ENCODE results near the gene EHMT1.
"Not testable (repeated sequence)": the region's sequence is repeated elsewhere in the genome, so short reads cannot be mapped to it uniquely, and the experiment has no call there.

EHMT1 gene

DNA sequence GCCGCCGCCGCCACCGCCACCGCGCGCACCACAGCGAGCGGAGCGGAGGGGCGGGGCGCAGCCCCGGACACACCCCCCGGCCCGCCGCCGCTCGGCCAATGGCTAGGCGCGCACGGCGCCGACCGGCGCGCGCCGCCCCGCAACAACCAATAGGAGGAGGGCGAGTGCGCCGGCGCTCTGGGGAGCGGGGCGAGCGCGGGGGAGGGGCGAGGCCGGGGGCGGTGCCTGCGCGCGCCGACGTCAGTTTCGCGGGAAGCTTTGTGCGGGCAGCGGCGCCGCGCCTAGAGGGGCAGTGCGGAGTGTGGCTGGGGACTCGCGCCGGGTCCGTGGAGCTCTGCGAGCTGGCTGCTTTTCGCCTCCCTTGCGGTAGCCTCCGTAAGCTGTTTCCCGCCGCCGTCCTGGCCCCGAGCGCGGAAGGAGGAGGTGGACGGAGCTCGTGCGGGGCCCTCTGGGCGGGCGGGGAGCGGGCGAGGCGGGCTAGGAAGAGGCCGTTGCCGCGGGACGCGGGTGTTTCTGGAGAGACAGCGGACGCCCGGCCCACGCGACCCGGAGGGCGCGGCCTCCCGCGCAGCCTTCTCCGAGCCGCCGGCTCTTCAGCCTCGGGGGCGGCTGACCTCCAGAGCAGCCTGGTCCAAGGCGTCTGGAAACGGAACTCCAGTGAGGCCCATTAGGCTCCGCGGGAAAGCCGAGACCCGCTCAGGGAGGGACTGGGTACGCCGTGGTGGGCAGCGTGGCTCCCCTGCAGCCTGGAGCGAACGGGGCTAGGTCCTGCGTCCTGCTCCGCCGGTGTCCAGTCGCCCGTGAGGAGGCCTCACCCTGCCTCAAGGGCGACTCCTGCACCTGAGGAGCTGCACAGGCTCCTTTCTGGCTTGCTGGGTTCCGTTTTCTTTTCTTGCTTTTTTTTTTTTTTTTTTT, 28.1 kb upstream of the EHMT1 start, which contains the start of gene ZMYND19:
Gene ZMYND19, minus strand, starts transcription at position 44 of the 915 bp plus-strand sequence. CDS start 249 bp downstream, outside the sequence.
- peak; percentile 75 to 78 for DNase-seq (ENCODE audit: low read depth in 2 of 2)

- no peak for DNase-seq (ENCODE audit: low read depth in 2 of 2)
Observed at GRCh38 chr9:137592767-137593166, 26.0 kb upstream of the EHMT1 start.

DNA sequence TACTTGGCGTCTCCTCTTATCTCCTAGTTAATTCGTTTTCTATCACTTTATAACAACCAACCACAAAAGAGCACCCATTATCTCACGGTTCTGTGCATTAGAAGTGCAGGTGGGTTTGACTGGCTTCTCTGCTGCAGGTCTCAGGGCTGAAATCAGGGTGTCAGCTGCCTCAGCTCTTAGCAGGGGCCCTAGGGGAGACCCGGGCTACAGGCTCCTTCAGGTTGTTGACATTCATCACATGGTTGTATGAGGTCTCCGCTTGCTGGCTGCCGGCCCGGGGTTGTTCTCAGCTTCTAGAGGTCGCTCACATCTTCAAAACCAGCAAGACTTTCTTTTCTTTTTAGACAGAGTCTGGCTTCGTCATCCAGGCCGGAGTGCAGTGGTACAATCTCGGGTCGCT, 25.6 kb upstream of the EHMT1 start:
- no peak for DNase-seq (ENCODE audit: low read depth in 2 of 2)

GRCh38 chr9:137596577-137596976, 22.2 kb upstream of the EHMT1 start:
- DNase-seq (ENCODE audit: low read depth in 2 of 2): not testable (repeated sequence)

GRCh38 chr9:137598943-137599342, 19.9 kb upstream of the EHMT1 start:
- DNase-seq (ENCODE audit: low read depth in 2 of 2): no peak

DNA sequence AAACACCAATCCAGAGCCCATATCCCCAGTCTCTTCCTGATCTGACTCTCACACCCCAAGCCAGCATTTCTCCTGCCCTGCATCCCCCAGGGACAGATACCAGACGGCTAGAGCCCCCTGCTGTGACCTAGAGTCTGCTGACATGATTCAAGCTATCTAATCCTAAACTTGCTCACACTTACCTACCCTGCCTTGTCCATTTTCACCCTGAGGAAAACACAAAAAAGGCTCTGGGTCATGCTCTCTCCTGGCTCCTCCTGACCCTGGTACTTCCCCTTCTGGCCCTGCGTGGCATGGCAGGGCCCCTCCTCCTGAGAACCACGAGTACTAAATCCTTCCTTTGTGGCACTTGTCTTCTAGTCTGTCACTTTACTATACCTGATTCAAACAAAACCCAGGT, 16.1 kb upstream of the EHMT1 start:
- no peak for DNase-seq (ENCODE audit: low read depth in 2 of 2)

- no peak for DNase-seq (ENCODE audit: low read depth in 2 of 2)
Observed at GRCh38 chr9:137603879-137604278, 14.9 kb upstream of the EHMT1 start.

- DNase-seq (ENCODE audit: low read depth in 2 of 2): no peak
Observed at GRCh38 chr9:137604345-137605086, 14.3 kb upstream of the EHMT1 start.

- peak; percentile 85 to 92 for DNase-seq (ENCODE audit: low read depth in 2 of 2)
Observed at GRCh38 chr9:137605121-137606004, 13.4 kb upstream of the EHMT1 start, which contains the start of gene ARRDC1. TSS of gene ARRDC1 (plus strand) at chr9:137605686. CDS start at chr9:137605718, 32 bp downstream.

- no peak for DNase-seq (ENCODE audit: low read depth in 2 of 2)
Observed at GRCh38 chr9:137606005-137606621, 12.7 kb upstream of the EHMT1 start.

GRCh38 chr9:137606734-137607138, 12.1 kb upstream of the EHMT1 start:
- DNase-seq (ENCODE audit: low read depth in 2 of 2): no peak

GRCh38 chr9:137607141-137607857, 11.5 kb upstream of the EHMT1 start:
- DNase-seq (ENCODE audit: low read depth in 2 of 2): no peak

- no peak for DNase-seq (ENCODE audit: low read depth in 2 of 2)
Observed at GRCh38 chr9:137610944-137611343, 7.9 kb upstream of the EHMT1 start.

DNA sequence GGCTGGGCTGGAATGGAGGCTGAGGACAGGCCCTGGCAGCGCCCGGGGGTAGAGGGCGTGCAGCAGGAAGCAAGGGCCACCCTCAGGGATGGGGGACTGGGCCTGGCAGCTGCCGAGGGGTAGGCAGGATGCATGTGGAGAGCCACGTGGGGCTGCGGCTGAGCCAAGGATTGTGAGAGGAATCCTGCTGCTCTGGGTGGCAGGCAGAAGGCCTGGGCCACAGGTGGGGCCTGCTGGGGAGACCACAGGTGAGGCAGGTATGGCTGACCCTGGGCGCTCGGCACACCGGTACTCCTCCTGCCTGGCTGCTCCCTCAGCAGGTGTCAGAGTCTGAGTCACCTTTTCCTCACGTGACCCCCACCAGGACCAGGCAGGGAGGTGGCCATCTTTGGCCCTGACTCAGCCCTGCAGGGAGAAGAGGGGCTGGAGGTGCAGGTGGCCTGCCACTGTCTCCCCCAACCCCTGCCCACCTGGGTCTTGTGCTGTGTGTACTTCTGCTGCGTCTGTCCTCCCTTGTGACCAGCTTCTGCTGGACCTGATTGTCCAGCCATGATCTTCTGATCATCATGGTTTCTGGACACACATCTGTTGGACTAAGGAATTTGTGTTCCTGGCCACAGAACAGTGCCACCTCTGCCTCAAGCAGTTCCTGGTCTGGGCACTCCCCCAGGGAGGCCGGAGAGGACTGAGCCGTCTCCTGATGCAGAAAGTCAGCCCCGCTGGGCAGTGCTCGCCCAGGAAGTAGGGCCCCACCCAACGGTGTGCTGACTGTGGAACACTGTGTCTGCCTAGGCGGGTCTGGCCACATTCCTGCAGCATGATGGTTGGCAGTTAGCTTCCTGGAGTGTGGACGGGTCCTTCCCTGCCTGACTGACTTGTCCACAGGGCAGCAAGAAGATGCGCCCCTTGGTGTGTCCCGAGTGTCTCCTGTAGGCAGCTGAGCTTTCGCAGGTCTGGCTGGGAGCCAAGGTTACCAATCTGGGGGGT, 6.9 kb upstream of the EHMT1 start:
- no peak for DNase-seq (ENCODE audit: low read depth in 2 of 2)

DNA sequence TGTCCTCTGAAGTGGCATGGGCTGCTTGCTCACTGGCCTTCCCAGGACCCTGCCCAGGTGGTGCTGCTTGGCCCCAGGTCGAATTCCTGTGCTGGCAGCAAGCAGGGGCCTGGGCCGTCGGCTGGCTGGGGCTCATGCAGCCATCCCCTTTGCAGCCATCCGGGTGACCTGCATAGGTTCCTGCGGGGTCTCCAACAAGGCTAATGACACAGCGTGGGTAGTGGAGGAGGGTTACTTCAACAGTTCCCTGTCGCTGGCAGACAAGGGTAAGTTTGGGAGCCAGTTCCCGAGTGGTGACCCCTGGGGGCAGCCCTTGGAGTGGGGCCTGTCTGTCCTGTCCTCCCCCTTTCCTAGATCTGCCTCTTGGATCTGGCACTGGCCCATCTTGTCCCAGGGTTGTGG, 6.1 kb upstream of the EHMT1 start:
- DNase-seq (ENCODE audit: low read depth in 2 of 2): no peak

- DNase-seq (ENCODE audit: low read depth in 2 of 2): no peak
Observed at GRCh38 chr9:137613259-137613658, 5.5 kb upstream of the EHMT1 start.

DNA sequence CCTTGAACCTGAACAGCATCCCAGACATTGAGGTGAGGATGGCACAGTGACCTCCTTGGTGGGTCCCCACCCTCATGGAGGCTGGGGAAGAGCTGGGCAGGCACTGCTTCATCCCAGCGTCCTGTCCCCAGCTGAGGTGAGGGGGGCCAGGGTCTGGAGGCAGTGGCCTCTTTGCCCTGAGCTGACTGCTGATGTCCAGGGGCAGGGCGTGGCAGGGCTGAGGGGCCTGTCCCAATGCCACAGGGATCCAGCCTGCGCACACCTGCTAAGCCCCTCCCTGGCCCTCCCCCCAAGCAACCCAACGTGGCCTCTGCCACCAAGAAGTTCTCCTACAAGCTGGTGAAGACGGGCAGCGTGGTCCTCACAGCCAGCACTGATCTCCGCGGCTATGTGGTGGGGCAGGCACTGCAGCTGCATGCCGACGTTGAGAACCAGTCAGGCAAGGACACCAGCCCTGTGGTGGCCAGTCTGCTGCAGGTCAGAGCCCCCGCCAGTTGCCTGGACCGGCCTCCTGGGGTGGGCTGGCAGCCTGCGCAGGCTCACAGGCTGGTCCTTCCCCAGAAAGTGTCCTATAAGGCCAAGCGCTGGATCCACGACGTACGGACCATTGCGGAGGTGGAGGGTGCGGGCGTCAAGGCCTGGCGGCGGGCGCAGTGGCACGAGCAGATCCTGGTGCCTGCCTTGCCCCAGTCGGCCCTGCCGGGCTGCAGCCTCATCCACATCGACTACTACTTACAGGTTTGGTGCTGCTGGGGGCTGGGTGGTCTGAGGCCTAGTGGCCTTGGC, 4.9 kb upstream of the EHMT1 start:
- DNase-seq (ENCODE audit: low read depth in 2 of 2): no peak

DNA sequence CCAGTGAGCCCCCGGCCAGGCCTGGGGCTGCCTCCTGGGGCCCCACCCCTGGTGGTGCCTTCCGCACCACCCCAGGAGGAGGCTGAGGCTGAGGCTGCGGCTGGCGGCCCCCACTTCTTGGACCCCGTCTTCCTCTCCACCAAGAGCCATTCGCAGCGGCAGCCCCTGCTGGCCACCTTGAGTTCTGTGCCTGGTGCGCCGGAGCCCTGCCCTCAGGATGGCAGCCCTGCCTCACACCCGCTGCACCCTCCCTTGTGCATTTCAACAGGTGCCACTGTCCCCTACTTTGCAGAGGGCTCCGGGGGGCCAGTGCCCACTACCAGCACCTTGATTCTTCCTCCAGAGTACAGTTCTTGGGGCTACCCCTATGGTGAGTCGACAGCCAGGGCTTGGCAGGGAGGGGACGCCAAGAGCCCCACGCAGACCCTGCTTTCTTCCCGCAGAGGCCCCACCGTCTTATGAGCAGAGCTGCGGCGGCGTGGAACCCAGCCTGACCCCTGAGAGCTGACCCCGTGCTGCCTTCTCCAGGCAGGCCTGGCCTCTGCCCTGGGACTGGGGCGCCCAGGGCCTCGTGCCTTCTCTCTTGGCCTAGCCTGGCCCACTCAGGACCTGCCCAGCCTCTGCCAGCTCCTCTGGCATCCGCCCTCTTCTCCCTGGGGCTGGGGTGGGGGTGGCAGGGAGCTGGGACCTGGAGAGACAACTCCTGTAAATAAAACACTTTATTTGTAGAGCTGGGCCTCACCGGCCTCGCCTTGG, 4.0 kb upstream of the EHMT1 start:
- DNase-seq (ENCODE audit: low read depth in 2 of 2): no peak
